ENCODE data around the gene SETBP1. TPM values are rescaled to one million over a fixed set of nuclear protein-coding genes. Genes with fewer than 3 reads are reported as not detected.

The SETBP1 gene
- total and polyA plus RNA-seq, 8 donors: 1.4 to 66.5 (median 20.1) TPM

DNA sequence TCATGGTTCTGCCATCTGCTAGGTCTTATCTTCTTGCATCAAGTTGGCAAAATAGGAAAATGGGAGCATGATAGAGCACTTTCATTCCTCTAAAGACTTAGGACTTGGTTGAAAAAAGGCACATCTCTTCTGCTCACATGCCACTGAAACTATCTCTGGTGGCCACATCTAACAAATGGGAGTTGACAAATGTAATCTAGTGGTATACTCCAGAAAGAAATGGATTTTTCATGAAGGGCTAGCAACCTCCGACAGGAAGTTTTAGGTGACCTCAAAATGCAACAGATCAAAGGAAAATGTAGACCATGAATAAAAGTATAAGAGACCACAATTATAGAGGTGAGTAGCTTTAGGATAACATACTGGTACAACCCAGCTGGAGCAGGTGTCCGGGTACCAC lies 224.1 kb downstream of the SETBP1 start:
- Histone ChIP-seq H3K36me3 (no peaks in the 10 kb centered on the region), H3K4me1 (peaks cover 0 to 26% (median 7%) of the 10 kb centered on the region in 4 donors), H3K9me3 (no peaks in the 10 kb centered on the region), H3K27me3 (no peaks in the 10 kb centered on the region), H3K27ac (no peak overlapping the region), H3K4me3 (no peak overlapping the region)
- TF ChIP-seq EP300 (IDR thresholded peaks at IDR 0.05): no peak
- no peak for TF ChIP-seq CTCF (IDR thresholded peaks at IDR 0.05)
- TF ChIP-seq POLR2A (IDR thresholded peaks at IDR 0.05): no peak
- TF ChIP-seq POLR2AphosphoS5 (IDR thresholded peaks at IDR 0.05): no peak
- no peak for DNase-seq
- intact Hi-C loops (cut with DNase I; ENCODE audit: low total_unique reads): no loop called here
- WGBS, 5 donors: 88 to 92% (median 90%) methylated on average over 2 of the region's 2 CpGs

GRCh38 chr18:44909191-44909719 lies 228.6 kb downstream of the SETBP1 start:
- Histone ChIP-seq H3K9me3 (no peaks in the 10 kb centered on the region), H3K4me3 (no peak overlapping the region), H3K4me1 (peaks cover 0 to 33% (median 14%) of the 10 kb centered on the region in 4 donors), H3K27ac (no peak overlapping the region), H3K27me3 (no peaks in the 10 kb centered on the region), H3K36me3 (no peaks in the 10 kb centered on the region)
- no peak for DNase-seq
- 52 to 73% (median 68%) methylated on average over 5 of the region's 5 CpGs for WGBS, 5 donors
- intact Hi-C loops (cut with DNase I; ENCODE audit: low total_unique reads): no loop called here
- TF ChIP-seq CTCF (IDR thresholded peaks at IDR 0.05): no peak
- no peak for TF ChIP-seq POLR2AphosphoS5 (IDR thresholded peaks at IDR 0.05)
- TF ChIP-seq EP300 (IDR thresholded peaks at IDR 0.05): no peak
- no peak for TF ChIP-seq POLR2A (IDR thresholded peaks at IDR 0.05)

- intact Hi-C loops (cut with DNase I; ENCODE audit: low total_unique reads): no loop called here
- no peaks in the 10 kb centered on the region for H3K9me3 ChIP-seq
- TF ChIP-seq EP300 (IDR thresholded peaks at IDR 0.05): no peak
- no peak for TF ChIP-seq POLR2A (IDR thresholded peaks at IDR 0.05)
- TF ChIP-seq POLR2AphosphoS5 (IDR thresholded peaks at IDR 0.05): no peak
- no peak for TF ChIP-seq CTCF (IDR thresholded peaks at IDR 0.05)
- no peak overlapping the region for H3K4me3 ChIP-seq
- H3K27ac ChIP-seq: no peak overlapping the region
- H3K4me1 ChIP-seq: peaks cover 6 to 48% (median 28%) of the 10 kb centered on the region in 4 donors
- H3K36me3 ChIP-seq: no peaks in the 10 kb centered on the region
- H3K27me3 ChIP-seq: no peaks in the 10 kb centered on the region
- 92 to 99% (median 98%) methylated on average over 4 of the region's 4 CpGs for WGBS, 5 donors
- DNase-seq: no peak
Observed at GRCh38 chr18:44911260-44911659, 230.6 kb downstream of the SETBP1 start.

DNA sequence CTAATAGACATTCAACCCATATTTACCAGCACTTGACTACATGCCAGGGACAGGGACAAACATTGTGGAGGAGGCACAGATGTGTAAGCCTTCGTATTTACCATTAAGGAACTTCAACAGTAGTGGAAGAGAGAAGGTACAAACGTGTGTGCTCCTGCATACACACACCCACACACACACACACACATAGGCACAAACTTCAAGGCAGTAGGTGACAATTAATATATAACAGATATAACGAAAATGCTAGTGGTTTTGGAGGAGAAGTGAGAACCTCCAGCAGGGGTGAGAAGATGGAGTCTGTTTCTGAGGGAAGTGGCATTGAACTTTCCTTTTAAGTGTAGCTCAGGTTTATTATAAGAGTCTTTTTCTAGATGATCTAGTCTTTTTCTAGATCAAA lies 231.1 kb downstream of the SETBP1 start:
- H3K36me3 ChIP-seq: no peaks in the 10 kb centered on the region
- H3K4me3 ChIP-seq: no peak overlapping the region
- H3K27me3 ChIP-seq: no peaks in the 10 kb centered on the region
- H3K4me1 ChIP-seq: peaks cover 12 to 53% (median 33%) of the 10 kb centered on the region in 4 donors
- no peak for DNase-seq
- no peak for TF ChIP-seq POLR2AphosphoS5 (IDR thresholded peaks at IDR 0.05)
- no peak for TF ChIP-seq POLR2A (IDR thresholded peaks at IDR 0.05)
- TF ChIP-seq EP300 (IDR thresholded peaks at IDR 0.05): no peak
- TF ChIP-seq CTCF (IDR thresholded peaks at IDR 0.05): no peak
- WGBS, 5 donors: 65 to 80% (median 67%) methylated on average over 3 of the region's 3 CpGs
- no peak overlapping the region for H3K27ac ChIP-seq
- H3K9me3 ChIP-seq: no peaks in the 10 kb centered on the region
- intact Hi-C loops (cut with DNase I; ENCODE audit: low total_unique reads): no loop called here

Data from stomach (tissue), 9 donors.